ENCODE measurements around the gene LZTR1.
A peak's percentile ranks its signal among the peaks of the same experiment; 100 is the strongest.

The LZTR1 gene

DNA sequence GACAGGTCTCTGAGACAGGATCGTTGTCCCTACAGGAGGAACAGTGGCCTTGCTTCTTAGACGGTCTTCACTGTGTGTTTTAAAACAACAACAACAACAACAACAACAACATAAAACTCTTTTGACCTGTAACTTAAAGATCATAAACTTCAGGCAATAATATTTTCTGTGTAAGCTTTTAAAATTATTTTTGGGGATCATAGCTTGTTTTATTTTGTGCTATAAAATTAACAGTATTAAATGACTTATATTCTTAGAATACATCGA lies 28.8 kb upstream of the LZTR1 start:
- TF ChIP-seq, protein P1, sequence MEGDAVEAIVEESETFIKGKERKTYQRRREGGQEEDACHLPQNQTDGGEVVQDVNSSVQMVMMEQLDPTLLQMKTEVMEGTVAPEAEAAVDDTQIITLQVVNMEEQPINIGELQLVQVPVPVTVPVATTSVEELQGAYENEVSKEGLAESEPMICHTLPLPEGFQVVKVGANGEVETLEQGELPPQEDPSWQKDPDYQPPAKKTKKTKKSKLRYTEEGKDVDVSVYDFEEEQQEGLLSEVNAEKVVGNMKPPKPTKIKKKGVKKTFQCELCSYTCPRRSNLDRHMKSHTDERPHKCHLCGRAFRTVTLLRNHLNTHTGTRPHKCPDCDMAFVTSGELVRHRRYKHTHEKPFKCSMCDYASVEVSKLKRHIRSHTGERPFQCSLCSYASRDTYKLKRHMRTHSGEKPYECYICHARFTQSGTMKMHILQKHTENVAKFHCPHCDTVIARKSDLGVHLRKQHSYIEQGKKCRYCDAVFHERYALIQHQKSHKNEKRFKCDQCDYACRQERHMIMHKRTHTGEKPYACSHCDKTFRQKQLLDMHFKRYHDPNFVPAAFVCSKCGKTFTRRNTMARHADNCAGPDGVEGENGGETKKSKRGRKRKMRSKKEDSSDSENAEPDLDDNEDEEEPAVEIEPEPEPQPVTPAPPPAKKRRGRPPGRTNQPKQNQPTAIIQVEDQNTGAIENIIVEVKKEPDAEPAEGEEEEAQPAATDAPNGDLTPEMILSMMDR (IDR thresholded peaks at IDR 0.05; ENCODE audit: low read depth, low read length), result no peak
- no peak for DNase-seq (ENCODE audit: extremely low read depth, low read depth)

DNA sequence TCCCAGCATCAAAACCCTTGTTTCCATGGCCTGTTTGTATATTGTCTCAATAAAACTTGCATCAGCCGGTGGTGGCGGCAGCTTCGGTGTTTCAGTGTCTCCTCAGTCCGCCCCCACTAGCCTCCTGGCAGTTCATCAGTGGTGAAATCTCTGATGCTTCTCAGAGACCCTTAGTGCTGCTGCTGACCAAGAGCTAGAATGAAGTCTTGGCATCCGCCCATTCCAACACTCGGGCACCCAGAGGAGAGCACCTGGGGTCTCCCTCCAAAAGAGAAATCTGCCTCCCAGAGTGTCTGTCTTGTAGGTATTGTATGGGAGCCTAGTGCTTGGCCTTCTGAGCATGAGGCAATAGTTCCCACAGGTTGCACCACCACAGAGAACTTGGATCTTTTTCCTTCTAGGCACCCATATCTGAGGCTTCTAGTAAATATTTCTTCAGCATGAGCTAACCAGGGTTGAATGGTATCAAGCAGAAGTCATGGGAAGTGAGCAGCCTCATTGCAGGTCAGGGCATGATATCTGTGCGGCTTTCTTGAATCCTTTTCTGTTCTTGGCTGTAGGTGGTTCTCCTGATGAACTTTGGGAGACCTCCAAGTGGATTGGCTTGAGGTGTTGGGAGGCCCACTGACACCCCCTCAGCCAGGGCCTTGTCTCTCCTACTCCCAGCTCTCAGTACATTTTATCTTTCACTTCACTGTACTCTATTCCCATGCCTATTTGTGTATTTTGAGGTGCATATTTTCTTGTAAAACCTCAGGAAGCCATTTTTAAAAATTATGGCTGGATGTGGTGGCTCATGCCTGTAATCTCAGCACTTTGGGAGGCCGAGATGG lies 28.2 kb upstream of the LZTR1 start:
- DNase-seq (ENCODE audit: extremely low read depth, low read depth), result peak; percentile 32

DNA sequence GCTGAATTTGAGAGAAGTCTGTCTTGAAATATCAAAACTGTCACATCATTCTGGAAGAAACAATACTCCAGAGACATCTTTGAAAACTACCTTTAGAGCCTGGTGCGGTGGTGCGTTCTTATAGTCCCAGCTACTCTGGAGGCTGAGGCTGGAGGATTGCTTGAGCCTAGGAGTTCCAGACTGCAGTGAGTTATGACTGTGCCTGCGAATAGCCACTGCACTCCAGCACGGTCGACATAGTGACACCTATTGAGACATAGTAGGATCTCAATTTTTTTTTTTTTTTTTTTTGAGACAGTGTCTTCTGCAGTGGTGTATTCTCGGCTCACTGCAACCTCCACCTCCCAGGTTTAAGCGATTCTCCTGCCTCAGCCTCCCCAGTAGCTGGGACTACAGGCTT lies 26.5 kb upstream of the LZTR1 start:
- no peak for DNase-seq (ENCODE audit: extremely low read depth, low read depth)
- TF ChIP-seq, protein P1 (IDR thresholded peaks at IDR 0.05; ENCODE audit: low read depth, low read length), result no peak

More for the DNA sequence above, 28.2 kb upstream of the LZTR1 start:
- TF ChIP-seq, protein P1 (IDR thresholded peaks at IDR 0.05; ENCODE audit: low read depth, low read length), result no peak

DNA sequence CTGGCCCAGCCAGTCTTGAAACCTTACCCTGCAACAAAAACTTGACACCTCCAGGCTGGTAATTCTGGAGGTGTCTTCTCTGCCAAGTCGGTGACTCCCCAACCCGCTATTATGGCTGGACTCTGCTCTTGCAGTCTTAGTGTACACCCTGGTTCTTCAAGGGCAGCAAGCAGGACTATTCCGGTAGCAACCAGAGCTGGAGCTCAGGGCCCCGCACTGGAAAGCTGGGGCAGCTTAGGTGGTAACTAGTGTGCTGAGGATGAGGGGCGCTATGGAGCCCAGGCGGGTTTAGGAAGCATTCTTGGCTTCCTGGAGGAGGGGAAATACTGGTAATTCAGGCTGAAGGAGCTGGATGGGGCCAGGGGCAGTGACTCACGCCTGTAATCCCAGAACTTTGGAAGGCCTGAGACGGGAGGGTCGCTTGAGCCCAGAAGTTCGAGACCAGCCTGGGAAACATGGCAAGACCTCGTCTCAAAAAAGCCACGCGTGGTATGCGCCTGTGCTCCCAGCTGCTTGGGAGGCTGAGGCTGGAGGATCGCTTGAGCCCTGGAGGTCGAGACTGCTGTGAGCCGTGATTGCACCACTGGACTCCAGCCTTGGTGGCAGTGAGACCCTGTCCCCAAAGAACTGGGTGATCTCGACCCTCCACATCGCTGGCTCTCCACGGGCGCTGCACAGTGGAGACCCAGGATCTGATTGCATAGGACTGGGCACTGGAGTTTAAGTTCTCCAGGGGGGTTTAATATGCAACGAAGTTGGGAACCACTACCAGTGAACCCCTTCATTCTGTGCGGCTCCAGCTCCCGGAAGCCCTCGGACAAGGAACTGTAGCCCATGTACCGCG lies 25.6 kb upstream of the LZTR1 start:
- TF ChIP-seq, protein P1 (IDR thresholded peaks at IDR 0.05; ENCODE audit: low read depth, low read length), result no peak
- no peak for DNase-seq (ENCODE audit: extremely low read depth, low read depth)

DNA sequence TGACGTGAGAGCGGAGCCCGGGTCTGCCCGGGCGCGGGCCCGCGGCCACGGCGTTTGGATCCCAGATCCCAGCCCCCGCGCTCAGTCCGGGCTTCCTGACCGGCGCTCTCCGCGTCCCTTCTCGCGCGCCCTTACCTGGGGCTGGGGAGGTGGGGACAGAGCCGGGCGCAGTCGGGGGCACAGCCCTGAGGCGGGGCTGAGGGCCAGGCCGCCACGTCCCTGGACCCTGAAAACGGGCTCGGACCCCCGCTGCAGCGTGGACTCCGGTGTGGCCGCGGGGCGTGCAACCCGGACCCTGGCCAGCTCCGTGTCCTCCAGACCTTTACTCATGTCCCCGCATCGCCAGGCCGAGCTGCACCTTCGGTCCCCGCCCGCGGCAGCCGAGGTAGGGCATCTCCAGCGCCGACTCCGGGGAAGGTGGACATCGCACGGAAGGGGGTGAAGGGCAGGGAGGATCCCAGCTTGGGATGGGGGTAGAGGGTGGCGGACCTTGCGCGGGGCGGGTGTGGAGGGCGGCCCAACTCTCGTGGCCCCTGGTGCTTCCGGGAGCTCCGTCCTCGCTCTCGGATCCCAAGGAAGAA lies 24.9 kb upstream of the LZTR1 start:
- TF ChIP-seq, protein P1 (IDR thresholded peaks at IDR 0.05; ENCODE audit: low read depth, low read length), result no peak
- DNase-seq (ENCODE audit: extremely low read depth, low read depth), result no peak

DNA sequence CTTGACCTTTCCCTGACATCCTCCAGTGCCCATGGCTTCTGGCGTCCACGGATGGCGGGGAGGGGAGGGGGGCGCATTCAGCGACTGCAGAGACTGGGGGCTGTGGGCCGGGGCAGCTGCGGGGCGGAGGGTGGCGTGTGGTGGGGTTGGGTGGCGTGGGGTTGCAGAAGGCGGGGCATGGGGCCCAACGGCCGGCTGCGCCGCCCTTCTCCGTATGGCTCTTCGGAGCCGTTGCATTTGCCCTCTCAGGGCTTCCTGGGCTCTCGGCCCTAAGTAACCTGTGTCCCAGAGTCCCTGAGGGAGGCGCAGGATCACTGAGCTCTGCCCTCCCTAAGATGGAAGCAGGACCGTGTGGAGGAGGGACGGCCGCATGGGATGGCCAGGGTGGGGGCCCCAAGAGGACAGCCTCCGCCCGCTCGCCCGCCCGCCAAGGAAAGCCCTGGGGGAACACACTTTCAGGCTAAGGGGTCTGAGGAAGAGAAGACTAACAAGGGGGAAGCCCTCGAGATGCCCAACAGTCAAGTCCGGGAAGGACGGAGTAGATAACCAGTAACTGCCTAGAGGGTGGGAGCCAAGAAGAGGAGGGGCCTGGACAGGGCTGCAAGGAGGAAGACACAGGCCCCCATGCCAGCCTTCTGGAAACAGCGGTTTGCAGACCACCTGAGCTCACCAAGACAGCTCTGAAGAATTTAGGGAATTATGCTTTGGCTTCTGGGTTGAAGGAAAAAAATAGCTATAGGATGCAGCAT lies 24.2 kb upstream of the LZTR1 start:
- DNase-seq (ENCODE audit: extremely low read depth, low read depth), result no peak

More for the DNA sequence above, 24.2 kb upstream of the LZTR1 start:
- TF ChIP-seq, protein P1 (IDR thresholded peaks at IDR 0.05; ENCODE audit: low read depth, low read length), result no peak

Data from AG09319 (cell line).